NCI-H1436 treated with DMSO at 0.1 percent for 48 hours (cell line): Measurements from ENCODE around the gene CEBPZ.
A peak's percentile ranks its signal among the peaks of the same experiment; 100 is the strongest.
"Not testable (repeated sequence)": the region's sequence is repeated elsewhere in the genome, so short reads cannot be mapped to it uniquely, and the experiment has no call there.

Experiments
- DNase-seq: peaks from one replicate; lab custom pipeline; 2025; lab: John Stamatoyannopoulos, UW

The CEBPZ gene

GRCh38 chr2:37223131-37223530 lies 8.3 kb downstream of the CEBPZ start:
- no peak for DNase-seq

- DNase-seq = no peak
Measured at GRCh38 chr2:37219046-37219445, 12.3 kb downstream of the CEBPZ start.

DNA sequence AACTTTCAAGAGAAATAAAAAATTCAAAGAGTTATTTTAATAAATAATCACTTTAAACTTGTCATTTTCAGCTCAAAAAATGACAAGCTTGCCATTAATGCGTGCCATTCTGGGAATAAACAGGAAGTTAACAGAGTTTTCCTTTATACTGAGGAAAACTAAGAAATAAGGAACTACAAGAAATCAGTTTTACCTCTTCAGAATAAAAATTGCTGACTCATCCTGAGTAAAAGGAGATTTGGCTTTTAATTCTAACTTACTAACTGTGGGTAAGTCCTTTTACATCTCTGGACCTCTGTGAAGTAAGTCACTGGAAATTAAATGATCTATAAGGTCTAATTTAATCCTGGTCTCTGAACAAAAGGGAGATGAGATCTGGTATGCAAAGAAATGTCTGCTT lies 16.1 kb downstream of the CEBPZ start:
- DNase-seq = no peak

DNA sequence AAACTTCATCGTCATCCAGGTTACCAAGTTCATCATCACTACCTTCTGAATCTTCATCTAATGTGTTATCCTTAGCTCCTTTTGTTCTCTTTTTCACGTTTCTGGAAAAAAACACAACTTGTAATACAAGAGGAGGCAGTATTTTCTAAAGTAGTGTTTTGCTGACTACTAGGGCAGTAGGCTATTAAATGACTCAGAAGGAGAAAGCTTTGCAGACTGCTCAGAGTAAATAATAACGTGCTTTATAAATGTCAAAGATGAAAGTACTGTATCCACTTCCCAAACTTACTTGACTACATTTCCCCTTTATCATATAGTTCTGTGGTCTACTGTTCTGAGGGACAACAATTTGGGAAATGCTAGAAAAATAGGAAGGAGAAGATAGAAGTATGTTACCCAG lies 19.5 kb downstream of the CEBPZ start:
- no peak for DNase-seq

GRCh38 chr2:37211212-37211611 lies 20.2 kb downstream of the CEBPZ start:
- no peak for DNase-seq

- DNase-seq = not testable (repeated sequence)
Measured at GRCh38 chr2:37206760-37207159, 24.6 kb downstream of the CEBPZ start.

GRCh38 chr2:37205689-37206341 lies 25.6 kb downstream of the CEBPZ start:
- no peak for DNase-seq

DNA sequence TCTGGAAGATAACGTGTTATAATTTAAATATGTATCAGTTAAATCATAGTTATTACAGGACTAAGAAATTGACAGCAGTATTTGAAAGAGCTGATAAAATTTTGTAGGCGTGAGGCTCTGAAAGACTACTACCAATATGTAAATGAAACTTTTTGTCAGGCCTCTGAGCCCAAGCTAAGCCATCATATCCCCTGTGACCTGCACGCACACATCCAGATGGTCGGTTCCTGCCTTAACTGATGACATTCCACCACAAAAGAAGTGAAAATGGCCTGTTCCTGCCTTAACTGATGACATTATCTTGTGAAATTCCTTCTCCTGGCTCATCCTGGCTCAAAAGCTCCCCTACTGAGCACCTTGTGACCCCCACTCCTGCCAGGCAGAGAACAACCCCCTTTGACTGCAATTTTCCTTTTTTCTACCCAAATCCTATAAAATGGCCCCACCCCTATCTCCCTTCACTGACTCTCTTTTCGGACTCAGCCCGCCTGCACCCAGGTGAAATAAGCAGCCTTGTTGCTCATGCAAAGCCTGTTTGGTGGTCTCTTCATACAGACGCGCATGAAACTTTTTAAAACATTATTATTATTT lies 26.2 kb downstream of the CEBPZ start:
- not testable (repeated sequence) for DNase-seq

DNA sequence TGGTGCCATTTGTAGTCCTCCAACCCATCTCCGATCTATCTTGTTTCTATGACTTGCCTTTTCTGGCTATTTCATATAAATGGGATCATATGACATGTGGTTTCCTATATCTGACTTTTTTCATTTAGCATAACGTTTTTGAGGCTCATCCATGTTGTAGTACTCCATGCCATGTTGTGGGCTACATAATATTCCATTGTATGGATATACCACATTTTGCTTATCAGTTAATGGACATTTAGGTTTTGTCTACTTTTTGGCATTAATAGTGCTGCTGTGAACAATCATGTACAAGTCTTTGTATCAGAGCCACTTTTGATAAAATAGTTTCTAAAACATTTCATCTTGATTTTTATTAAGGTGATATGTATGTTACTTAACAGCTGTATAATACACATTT lies 27.7 kb downstream of the CEBPZ start:
- no peak for DNase-seq

DNA sequence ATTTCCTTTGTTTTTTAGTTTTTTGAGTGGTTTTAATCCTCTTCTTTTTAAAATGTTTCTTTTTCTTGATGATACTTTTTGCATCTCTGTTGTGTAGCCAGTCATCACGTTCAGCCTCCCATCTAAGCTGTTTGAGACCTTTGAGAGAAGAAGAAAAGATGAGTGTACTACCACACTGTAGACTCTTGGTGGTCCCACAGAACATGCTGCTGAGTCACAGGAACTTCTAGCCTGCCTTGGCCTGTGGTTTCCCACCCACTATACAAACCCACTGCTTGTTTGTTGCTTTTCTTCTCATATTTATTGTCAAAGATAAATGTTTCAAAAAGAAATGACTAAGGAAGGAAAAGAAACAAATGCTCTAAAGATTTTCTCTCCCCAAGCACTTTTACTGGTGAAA lies 29.6 kb downstream of the CEBPZ start:
- no peak for DNase-seq

DNA sequence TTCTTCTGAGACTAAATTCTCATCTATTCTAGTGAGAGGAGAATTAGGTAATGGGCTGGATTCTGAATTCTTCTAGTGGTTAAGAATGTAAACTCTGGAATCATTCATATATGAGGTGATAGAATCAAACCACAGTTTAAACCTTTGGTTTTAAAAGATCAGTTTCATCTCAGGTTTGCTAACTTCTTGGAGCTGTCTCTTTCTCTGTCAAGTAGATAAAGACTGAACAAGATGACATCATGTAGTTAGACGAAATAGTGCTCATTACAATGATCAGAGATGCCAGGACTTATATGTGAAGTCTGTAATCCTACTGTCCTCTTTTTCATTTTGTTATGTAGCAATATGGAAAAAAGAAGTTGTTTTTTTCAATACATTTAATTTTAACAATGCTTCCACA lies 30.2 kb downstream of the CEBPZ start:
- DNase-seq = no peak

DNA sequence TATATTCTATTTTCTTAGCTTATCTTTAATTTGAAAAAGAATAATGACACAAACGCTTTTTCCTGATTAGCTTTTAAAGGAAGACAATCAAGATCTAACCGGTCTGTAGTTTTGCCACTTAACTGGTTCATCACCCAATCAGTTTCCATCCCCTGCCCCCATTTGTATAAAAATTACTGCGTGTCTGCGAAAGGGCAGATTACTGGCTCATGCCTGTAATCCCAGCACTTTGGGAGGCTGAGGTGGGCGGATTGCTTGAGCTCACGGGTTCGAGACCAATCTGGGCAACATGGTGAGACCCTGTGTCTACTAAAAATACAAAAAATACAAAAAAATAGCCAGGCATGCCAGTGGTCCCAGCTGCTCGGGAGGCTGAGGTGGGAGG lies 32.7 kb downstream of the CEBPZ start:
- no peak for DNase-seq

DNA sequence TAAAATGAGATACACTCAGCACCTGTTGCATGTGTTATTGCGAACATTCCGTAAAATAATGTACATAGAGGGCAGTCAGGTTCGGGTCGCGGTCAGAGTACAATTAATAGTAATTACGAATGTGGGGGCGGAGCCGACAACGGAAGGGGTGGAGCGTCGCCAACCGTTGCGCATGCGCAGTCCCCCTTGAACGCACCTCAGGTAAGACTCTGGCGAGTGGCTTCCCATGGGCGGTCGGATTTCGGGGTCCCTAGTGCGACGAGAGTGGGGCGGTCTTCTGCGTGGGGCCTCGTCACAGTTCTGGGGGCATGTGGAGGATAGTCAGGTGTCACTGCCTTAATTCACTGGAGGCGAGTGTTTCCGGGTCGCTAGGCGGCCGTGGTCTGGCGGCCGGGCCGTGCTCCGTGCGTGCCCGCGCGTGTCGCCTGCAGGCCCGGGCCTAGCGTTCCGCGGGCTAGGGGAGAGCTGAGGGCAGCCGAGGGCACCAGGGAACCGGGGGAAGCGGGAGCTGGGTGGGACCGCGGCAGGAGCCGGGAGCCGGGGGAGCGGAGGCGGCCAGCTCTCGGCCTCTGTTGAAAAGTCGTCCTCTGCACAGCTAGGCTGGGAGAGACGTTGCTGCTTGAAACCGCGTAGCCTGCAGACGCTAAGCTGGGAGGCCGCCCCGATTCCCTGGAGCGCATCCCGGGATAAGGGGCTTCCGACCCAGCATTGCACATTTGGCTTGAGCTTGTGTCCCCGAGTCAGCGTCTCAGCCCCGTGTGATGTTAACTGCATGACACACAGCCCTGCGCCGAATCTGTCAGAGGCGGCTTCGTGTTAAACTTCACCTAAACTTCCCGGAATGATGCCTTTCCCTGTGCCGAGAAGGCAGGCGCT lies 34.8 kb downstream of the CEBPZ start, which contains the start of gene CEBPZOS:
Gene CEBPZOS, plus strand, starts transcription at position 177 of the 876 bp plus-strand sequence. CDS start 3,209 bp downstream, outside the sequence.
- DNase-seq = peak; percentile 21

- DNase-seq = not testable (repeated sequence)
Measured at GRCh38 chr2:37195862-37196319, 35.5 kb downstream of the CEBPZ start.

- DNase-seq = no peak
Measured at GRCh38 chr2:37192551-37192950, 38.8 kb downstream of the CEBPZ start.

- no peak for DNase-seq
Measured at GRCh38 chr2:37191747-37192146, 39.6 kb downstream of the CEBPZ start.

- DNase-seq = no peak
Measured at GRCh38 chr2:37191253-37191652, 40.1 kb downstream of the CEBPZ start.

- no peak for DNase-seq
Measured at GRCh38 chr2:37190290-37190689, 41.1 kb downstream of the CEBPZ start.

DNA sequence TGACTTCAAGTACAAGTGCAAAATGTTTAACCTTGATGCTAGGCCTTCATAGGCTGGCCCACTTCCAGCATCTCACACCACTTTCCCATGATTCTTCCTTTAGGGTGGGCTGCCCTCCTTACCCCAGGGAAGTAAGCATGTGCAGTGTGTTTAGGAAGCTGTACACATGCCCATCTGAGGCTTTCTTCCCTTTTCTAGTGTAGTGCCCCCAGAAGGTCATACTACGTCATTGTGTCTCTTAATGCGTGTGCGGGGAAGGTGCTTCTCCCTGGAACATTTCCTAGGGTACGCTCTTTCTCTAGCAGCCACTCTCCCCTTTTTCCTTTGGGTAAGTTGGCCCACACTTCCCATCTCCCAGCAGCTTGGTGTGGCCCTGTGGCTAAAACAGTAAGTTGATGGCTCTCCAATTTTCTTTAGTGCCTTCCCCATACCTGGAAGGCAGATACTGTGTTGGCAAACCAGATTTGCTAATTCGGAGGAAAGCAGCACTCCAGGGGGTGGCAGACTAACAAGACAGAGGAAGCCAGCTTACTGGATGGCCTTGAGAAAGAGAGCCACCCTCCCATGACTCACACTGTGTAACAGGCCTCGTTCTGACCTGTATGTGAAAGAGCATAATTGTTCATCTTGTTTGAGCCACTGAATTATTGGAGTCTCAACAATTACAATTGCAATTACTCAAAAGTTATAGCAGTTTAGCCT lies 41.8 kb downstream of the CEBPZ start:
- no peak for DNase-seq

- DNase-seq = no peak
Measured at GRCh38 chr2:37188570-37188969, 42.8 kb downstream of the CEBPZ start, which contains the start of gene SULT6B1. Gene SULT6B1, minus strand, starts transcription at chr2:37188670. Its CDS starts 30 bp downstream, at chr2:37188640.

GRCh38 chr2:37181726-37182684 lies 49.4 kb downstream of the CEBPZ start:
- no peak for DNase-seq
